Fibroblast of lung (primary cell): Measurements from ENCODE around the gene NDUFV2. TPM values are rescaled to one million over a fixed set of nuclear protein-coding genes. Genes with fewer than 3 reads are reported as not detected.
"Not testable (repeated sequence)": the region's sequence is repeated elsewhere in the genome, so short reads cannot be mapped to it uniquely, and the experiment has no call there.

Source experiments
- DNase-seq, 2 donors: peaks; one replicate each; pipeline versions ENCODE4 v3.0.0 to v3.0.0-alpha.2; 2010; ENCODE audit warnings: low read depth in 2 of 2
- H2AFZ ChIP-seq: 2 replicates; pipeline ENCODE4 v1.5.1; 2012; ENCODE audit warnings: low read length, control low read depth, inconsistent platforms
- H3K27ac ChIP-seq: 2 replicates; pipeline ENCODE4 v1.5.1; 2011; ENCODE audit warnings: low read length, control low read depth; ENCODE audit not compliant: insufficient read depth
- H3K27me3 ChIP-seq: 2 replicates; pipeline ENCODE4 v1.5.1; 2011; ENCODE audit warnings: mild to moderate bottlenecking, low read length; ENCODE audit not compliant: control insufficient read depth, insufficient read depth
- H3K36me3 ChIP-seq: 2 replicates; pipeline ENCODE4 v1.5.1; 2011; ENCODE audit warnings: low read length; ENCODE audit not compliant: control insufficient read depth, insufficient read depth
- H3K4me1 ChIP-seq: 2 replicates; pipeline ENCODE4 v1.5.1; 2011; ENCODE audit warnings: low read length; ENCODE audit not compliant: control insufficient read depth, insufficient read depth; ENCODE audit errors: extremely low read depth
- H3K4me2 ChIP-seq: 2 replicates; pipeline ENCODE4 v1.5.1; 2011; ENCODE audit warnings: low read length, control low read depth; ENCODE audit not compliant: insufficient read depth; ENCODE audit errors: extremely low read depth
- H3K4me3 ChIP-seq, 4 experiments: fragments of 200-600 bp in 1 of 4; sonication (generic) in 1 of 4; replicated peaks in 1 of 4; 2 replicates each; pipeline ENCODE4 v1.5.1; 2011 to 2016; ENCODE audit warnings: low read length in 4 of 4, low read depth in 3 of 4, mild to moderate bottlenecking in 3 of 4, control low read depth in 2 of 4, inconsistent platforms in 1 of 4, mixed read lengths in 1 of 4; ENCODE audit not compliant: insufficient read depth in 1 of 4; ENCODE audit errors: control extremely low read depth in 1 of 4
- H3K79me2 ChIP-seq: 2 replicates; pipeline ENCODE4 v1.5.1; 2012; ENCODE audit warnings: mild to moderate bottlenecking, low read length, inconsistent platforms; ENCODE audit not compliant: control insufficient read depth, insufficient read depth
- H3K9ac ChIP-seq: 2 replicates; pipeline ENCODE4 v1.5.1; 2011; ENCODE audit warnings: mild to moderate bottlenecking, low read length, control low read depth; ENCODE audit not compliant: insufficient read depth
- H3K9me3 ChIP-seq: 2 replicates; pipeline ENCODE4 v1.5.1; 2012; ENCODE audit warnings: low read depth, low read length; ENCODE audit not compliant: control insufficient read depth, insufficient read depth
- H4K20me1 ChIP-seq: 2 replicates; pipeline ENCODE4 v1.5.1; 2011; ENCODE audit warnings: low read length; ENCODE audit not compliant: control insufficient read depth, insufficient read depth; ENCODE audit errors: extremely low read depth
- EZH2 ChIP-seq: IDR thresholded peaks from 2 replicates; pipeline ENCODE4 v1.5.1; 2012; ENCODE audit warnings: low read length, control low read depth, mild to moderate bottlenecking; ENCODE audit errors: missing control alignments
- polyA plus RNA-seq, 2 donors: library from polyadenylated mRNA; depleted of rRNA in 1 of 2; stranded (reverse) in 1 of 2; unstranded in 1 of 2; fragments of >200 nt; gene quantifications; 2 replicates each; pipeline ENCODE4 v1.2.1, GENCODE V29; 2011 to 2012; ENCODE audit warnings: missing spikeins in 1 of 2
- total RNA-seq: library from RNA; depleted of rRNA; stranded (reverse); fragments of >200 nt; gene quantifications from 2 replicates; pipeline ENCODE4 v1.2.1, GENCODE V29; 2014
- TF ChIP-seq, protein P1 (sequence below), 2 donors: IDR thresholded peaks in 1 of 2; conservative IDR thresholded peaks in 1 of 2; 1 replicate in 1 of 2; 2 replicates in 1 of 2; pipeline ENCODE4 v1.5.1; 2011 to 2012; ENCODE audit warnings: low read length in 2 of 2, control low read depth in 1 of 2, inconsistent platforms in 1 of 2, low read depth in 1 of 2, mild to moderate bottlenecking in 1 of 2

Gene NDUFV2
- total and polyA plus RNA-seq, 2 donors (not counting 1 experiment from before 2014, with no cell fraction given), result 97.3 to 133 TPM

- no peak overlapping the region for H3K9ac ChIP-seq
- H3K27ac ChIP-seq, result no peak overlapping the region
- no peak overlapping the region for H3K4me2 ChIP-seq
- no peak overlapping the region for H3K4me3 ChIP-seq
- no peak for TF ChIP-seq EZH2
- no peaks in the 10 kb centered on the region for H4K20me1 ChIP-seq
- no peak for DNase-seq
- H3K36me3 ChIP-seq, result no peaks in the 10 kb centered on the region
- H2AFZ ChIP-seq, result no peak overlapping the region
- H3K79me2 ChIP-seq, result no peaks in the 10 kb centered on the region
- H3K27me3 ChIP-seq, result no peaks in the 10 kb centered on the region
- H3K9me3 ChIP-seq, result no peaks in the 10 kb centered on the region
- H3K4me1 ChIP-seq, result peaks cover 11% of the 10 kb centered on the region
These were observed 11.9 kb upstream of the NDUFV2 start for GRCh38 chr18:9090578-9090977.

- Histone ChIP-seq H3K9me3 (no peaks in the 10 kb centered on the region), H3K79me2 (no peaks in the 10 kb centered on the region), H4K20me1 (no peaks in the 10 kb centered on the region), H3K27me3 (no peaks in the 10 kb centered on the region), H2AFZ (no peak overlapping the region), H3K27ac (no peak overlapping the region), H3K36me3 (no peaks in the 10 kb centered on the region), H3K9ac (no peak overlapping the region), H3K4me2 (no peak overlapping the region), H3K4me1 (peaks cover 12% of the 10 kb centered on the region), H3K4me3 (no peak overlapping the region)
- TF ChIP-seq, protein P1, sequence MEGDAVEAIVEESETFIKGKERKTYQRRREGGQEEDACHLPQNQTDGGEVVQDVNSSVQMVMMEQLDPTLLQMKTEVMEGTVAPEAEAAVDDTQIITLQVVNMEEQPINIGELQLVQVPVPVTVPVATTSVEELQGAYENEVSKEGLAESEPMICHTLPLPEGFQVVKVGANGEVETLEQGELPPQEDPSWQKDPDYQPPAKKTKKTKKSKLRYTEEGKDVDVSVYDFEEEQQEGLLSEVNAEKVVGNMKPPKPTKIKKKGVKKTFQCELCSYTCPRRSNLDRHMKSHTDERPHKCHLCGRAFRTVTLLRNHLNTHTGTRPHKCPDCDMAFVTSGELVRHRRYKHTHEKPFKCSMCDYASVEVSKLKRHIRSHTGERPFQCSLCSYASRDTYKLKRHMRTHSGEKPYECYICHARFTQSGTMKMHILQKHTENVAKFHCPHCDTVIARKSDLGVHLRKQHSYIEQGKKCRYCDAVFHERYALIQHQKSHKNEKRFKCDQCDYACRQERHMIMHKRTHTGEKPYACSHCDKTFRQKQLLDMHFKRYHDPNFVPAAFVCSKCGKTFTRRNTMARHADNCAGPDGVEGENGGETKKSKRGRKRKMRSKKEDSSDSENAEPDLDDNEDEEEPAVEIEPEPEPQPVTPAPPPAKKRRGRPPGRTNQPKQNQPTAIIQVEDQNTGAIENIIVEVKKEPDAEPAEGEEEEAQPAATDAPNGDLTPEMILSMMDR (conservative IDR thresholded peaks at IDR 0.05 in 1 of 2, IDR thresholded peaks at IDR 0.05 in 1 of 2; ENCODE audit: low read depth in 1 of 2, low read length in 2 of 2), result no peak
- TF ChIP-seq EZH2, result no peak
- no peak for DNase-seq
These were observed 11.4 kb upstream of the NDUFV2 start for GRCh38 chr18:9091066-9091476.

DNA sequence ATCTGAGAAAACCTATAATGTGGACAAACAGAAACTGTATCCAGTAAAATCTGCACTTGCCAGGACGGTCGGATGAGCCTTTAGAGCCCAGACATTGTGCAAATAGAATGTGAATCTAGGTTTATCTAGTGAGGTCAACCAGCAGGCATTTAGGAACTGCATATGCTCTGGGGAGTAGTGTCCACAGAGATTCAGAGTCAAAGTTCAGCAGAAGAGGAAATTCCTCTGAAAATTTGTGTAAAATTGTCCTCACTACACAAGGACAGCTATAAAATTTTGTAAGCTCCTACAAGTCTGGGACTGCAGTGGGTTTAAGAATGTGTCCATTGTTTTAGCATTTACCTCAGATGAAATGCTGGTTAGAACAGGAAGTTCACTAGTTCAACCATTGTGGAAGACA is 9.8 kb upstream of the NDUFV2 start:
- Histone ChIP-seq H4K20me1 (no peaks in the 10 kb centered on the region), H3K4me2 (no peak overlapping the region), H3K36me3 (no peaks in the 10 kb centered on the region), H3K27ac (no peak overlapping the region), H2AFZ (no peak overlapping the region), H3K9ac (no peak overlapping the region), H3K79me2 (no peaks in the 10 kb centered on the region), H3K9me3 (no peaks in the 10 kb centered on the region), H3K4me3 (no peak overlapping the region), H3K4me1 (peaks cover 12% of the 10 kb centered on the region), H3K27me3 (no peaks in the 10 kb centered on the region)
- TF ChIP-seq, protein P1 (conservative IDR thresholded peaks at IDR 0.05 in 1 of 2, IDR thresholded peaks at IDR 0.05 in 1 of 2; ENCODE audit: low read depth in 1 of 2, low read length in 2 of 2), result no peak
- no peak for TF ChIP-seq EZH2
- DNase-seq, result no peak

GRCh38 chr18:9093109-9093508 is 9.4 kb upstream of the NDUFV2 start:
- not testable (repeated sequence) for H4K20me1 ChIP-seq, H3K9ac ChIP-seq

More at GRCh38 chr18:9093109-9093508, 9.4 kb upstream of the NDUFV2 start:
- not testable (repeated sequence) for H3K36me3 ChIP-seq, DNase-seq, H2AFZ ChIP-seq, H3K4me3 ChIP-seq, H3K79me2 ChIP-seq, H3K27ac ChIP-seq, H3K27me3 ChIP-seq, H3K4me2 ChIP-seq, H3K9me3 ChIP-seq
- H3K4me1 ChIP-seq, result peaks cover 12% of the 10 kb centered on the region
